Measurements from ENCODE around the gene OR10J4.

DNA sequence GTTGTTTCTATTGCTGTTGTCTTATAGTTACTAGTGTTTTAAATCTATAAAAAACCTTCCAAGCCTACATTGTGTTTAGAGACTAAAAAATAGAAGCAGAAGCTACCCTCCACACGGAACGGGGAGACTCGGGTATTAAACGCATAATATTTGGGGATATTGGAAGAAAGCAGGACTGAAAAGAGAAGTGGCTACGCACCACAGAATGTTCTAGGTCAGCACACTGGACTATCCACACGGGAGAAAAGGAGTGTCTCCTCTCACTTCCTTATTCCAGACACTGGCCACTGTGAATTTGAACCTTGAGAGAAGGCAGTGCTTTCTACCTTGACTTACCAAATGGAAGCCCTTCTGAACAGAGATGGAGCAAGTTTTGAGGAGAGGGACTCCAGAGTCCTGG lies 1.0 kb upstream of the OR10J4 start:
- TF ChIP-seq, protein P1, sequence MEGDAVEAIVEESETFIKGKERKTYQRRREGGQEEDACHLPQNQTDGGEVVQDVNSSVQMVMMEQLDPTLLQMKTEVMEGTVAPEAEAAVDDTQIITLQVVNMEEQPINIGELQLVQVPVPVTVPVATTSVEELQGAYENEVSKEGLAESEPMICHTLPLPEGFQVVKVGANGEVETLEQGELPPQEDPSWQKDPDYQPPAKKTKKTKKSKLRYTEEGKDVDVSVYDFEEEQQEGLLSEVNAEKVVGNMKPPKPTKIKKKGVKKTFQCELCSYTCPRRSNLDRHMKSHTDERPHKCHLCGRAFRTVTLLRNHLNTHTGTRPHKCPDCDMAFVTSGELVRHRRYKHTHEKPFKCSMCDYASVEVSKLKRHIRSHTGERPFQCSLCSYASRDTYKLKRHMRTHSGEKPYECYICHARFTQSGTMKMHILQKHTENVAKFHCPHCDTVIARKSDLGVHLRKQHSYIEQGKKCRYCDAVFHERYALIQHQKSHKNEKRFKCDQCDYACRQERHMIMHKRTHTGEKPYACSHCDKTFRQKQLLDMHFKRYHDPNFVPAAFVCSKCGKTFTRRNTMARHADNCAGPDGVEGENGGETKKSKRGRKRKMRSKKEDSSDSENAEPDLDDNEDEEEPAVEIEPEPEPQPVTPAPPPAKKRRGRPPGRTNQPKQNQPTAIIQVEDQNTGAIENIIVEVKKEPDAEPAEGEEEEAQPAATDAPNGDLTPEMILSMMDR (IDR thresholded peaks at IDR 0.05; ENCODE audit: low read depth, low read length) = no peak
- TF ChIP-seq EZH2phosphoT487 (IDR thresholded peaks at IDR 0.05; ENCODE audit: low read depth) = no peak
